ENCODE data around the gene PCA3.
"Not testable (repeated sequence)": the region's sequence is repeated elsewhere in the genome, so short reads cannot be mapped to it uniquely, and the experiment has no call there.

PCA3 gene

DNA sequence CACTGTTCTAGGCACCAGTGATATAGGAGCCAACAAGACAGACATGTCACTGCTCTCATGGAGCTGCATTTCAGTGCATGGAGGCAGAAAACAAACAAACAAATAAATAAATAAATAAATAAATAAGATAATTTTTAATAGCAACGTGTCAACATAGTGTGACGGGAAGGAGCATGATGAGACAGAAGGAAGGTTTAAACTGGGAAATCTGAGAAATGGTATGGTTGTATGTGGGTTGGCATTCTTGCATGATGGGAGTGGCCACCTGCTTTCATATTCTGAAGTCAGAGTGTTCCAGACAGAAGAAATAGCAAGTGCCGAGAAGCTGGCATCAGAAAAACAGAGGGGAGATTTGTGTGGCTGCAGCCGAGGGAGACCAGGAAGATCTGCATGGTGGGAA is at the start of gene PCA3:
Gene PCA3, plus strand, starts transcription at position 301 of the 400 bp plus-strand sequence.
- DNase-seq (ENCODE audit: low read depth), result no peak

DNA sequence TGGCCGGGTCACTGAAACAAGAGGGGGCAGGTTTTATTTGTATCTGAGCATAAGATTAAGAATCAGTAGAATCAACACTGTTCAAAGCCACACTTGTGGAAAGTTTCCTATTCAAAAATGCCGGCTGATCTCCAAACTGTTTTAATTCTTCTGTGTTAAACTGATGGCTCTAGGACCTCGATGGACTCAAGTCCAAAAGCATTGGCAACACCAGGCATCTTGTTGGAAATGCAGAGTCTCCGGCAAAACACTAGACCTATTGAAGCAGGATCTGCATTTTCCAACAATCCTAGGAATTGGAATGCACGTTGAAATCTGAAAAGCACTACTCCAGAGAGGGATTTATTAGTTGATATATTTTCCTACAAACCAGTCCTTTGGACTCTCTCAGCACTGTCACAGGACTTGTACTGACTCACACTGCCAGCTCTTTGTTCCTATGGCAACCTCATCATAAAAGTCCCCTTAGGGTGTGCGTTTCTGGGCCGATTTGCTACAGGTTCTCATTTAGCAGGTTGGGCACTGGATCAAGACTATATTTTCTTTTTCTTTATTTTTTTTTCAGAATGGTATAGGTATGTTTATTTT is 48.1 kb upstream of the PCA3 start:
- no peak for DNase-seq (ENCODE audit: low read depth)

DNA sequence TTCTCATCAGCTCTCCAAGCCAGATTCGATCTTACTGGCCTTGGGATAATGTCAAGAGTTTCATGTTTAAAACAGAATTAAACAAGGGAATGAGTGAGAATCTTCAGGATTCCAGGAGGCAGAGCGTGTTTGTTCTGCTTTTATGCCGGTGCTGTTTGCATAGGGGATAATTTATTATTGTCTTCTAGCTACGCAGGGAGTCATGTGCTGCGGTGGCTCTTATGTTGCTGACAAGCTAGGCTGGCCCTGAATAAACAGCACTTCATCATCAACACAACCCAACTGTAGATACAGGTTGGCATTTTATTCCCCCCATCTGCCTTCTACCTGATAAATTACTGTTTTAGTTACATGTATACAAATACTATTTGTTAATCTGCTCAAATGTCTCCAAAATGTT is 47.1 kb upstream of the PCA3 start:
- DNase-seq (ENCODE audit: low read depth), result no peak

DNA sequence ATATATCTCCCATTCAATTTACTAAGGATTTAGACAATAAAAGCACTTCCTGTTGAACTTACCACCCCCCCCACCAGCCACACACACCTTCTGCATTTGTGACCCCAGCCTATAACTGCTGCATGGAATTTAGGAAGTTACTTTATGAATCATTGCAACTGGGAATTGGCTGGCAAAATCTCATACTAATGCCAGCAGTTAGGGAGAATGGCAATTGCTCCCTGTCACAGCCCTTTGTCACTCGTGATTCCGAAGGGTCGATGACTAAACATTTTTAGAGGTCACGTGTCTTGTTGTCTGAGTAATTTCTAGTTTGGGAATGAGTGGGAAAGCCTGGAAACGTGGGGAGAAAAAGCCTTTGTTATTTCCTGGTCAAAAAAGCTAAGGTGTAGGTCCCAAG is 46.6 kb upstream of the PCA3 start:
- no peak for DNase-seq (ENCODE audit: low read depth)

DNA sequence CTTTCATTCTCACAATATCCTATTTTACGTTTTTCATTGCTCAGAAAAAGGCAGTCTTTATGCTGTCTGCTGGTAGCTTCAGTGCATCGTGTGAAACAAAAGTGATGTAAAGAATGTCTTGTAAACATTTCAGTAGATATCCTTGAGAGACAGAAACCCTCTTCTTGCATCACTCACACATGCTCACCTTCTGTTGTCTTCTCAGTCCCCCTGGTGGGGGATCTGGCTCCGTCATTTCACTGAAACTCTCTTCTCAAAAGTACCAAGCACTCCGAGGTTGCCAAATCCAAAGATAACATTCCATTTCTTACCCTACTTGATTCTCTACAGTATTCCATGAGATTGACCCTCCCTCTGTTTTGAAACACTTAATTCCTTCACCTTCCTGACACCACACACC is 46.1 kb upstream of the PCA3 start:
- no peak for DNase-seq (ENCODE audit: low read depth)

DNA sequence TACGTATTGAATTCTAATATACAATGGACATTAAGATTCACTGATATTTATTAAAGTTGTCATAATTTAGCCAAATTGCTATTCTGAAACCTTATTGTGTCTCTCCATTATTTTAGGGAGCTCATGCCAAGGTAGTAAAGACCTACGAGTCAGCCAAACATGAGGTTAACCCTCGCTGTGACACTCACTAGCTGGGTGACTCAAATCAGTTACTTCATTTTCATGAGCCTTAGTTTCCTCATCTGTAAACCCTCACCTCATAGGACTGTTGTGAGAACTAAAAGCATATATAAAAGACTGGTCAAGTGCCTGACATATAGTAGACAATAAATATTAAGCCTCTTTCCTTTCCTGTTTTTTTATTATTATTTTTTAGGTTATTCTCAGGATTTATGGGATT is 44.0 kb upstream of the PCA3 start:
- DNase-seq (ENCODE audit: low read depth), result no peak

DNA sequence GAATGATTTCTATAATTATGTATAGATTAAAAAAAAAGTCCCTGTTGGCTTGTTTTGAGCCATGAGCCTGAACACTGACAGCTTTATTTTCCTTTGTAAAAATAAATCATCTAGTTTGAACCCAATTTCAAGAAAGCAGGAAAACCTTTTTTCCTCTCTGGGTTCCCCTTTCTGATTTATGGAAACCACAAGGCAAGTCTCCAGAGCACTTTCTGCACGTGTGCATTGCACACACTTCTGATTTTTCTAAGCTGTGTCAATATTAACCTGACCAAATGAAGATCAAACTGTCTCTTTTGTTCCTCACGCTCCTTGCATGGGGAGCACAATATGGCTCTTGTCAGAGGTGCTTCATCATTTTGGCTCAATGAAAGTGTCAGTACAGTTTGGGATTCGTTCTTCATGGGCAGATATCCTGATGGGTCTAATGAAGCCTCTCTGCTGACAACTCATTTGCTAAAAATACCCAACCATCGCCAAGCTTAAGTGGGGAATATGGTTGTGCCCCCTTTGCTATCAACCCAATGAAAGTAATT is 39.2 kb upstream of the PCA3 start:
- DNase-seq (ENCODE audit: low read depth), result no peak

DNA sequence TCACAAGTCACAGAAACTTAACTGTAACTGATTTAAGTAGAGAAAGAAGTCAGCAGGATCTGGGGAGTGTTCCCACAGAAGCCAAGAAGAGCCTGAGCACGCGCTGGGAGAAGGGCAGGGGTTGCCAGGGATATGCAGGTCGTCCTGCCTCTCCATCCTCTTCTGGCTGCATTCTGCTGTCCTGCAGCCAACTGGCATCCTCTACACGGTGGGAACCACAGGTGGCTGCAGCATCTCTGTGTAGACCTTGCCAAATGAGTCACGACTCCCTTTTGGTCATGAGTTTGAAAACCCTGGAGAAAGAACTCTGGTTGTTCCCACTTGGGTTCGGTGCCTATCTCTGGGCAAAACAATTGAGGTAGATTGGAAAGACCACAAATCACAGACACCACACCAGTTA is 38.4 kb upstream of the PCA3 start:
- DNase-seq (ENCODE audit: low read depth), result no peak

DNA sequence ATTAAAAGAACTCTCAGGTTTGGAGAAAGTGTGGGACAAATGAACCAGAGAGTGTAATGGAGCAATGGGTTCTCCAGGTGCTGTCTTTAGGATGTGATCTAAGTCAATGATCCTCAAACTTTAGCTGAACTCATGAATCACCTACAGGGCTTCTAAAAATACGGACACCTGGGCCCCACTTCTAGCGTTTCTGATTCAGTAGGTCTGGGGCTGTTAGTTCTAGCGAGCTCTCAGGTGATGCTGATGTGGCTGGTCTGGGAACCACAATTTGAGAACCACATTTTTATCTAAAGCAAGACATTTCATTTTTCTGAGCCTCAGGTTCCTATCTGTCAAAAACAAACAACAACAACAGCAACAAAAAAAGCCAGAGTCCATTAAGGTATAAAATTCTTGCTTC is 35.1 kb upstream of the PCA3 start:
- DNase-seq (ENCODE audit: low read depth), result no peak

DNA sequence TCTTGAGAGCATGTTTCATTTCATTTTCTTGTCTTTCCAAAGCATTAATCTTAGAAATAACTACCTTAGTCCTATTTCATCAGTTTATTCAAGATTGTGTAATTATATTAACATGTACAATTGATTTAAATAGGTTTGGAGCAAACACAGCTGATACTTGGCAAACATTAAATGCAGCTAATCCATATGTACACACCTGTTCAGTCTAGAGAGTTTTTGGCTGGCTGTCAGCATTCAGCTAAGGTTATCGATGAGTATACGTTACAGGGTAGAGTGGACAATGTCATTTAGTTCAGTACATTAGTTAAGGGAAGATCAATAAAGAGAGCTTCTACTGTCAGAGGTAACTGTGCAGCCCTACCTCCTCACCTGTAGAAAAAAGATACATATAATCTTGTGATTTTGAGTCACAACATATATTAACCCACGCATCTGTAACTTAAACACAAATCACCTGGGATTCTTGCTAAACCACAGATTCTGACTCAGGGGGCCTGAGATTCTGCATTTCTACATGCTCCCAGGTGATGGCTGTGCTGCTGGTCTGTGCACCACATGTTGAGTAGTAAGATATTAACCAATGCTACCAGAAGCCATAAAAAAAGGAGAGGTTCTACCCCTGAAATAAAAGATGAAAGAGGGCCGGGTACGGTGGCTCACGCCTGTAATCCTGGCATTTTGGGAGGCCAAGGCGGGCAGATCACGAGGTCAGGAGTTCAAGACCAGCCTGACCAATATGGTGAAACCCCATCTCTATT is 34.1 kb upstream of the PCA3 start:
- DNase-seq (ENCODE audit: low read depth), result no peak

DNA sequence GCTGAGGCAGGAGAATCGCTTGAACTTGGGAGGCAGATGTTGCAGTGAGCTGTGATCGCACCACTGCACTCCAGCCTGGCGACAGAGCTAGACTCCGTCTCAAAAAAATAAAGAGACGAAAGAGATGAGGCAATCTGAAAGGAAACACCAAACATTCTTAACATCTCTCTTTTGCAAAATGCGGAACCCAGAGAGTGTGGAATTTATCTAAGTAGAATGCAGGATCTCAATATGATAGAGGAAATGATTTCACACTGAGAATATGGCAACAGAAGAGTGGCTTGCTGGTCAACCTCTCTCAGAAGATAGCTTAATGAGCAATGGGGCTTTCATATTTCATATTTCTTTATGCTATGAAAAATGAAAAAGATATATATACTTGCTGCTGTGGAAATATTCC is 33.4 kb upstream of the PCA3 start:
- no peak for DNase-seq (ENCODE audit: low read depth)

DNA sequence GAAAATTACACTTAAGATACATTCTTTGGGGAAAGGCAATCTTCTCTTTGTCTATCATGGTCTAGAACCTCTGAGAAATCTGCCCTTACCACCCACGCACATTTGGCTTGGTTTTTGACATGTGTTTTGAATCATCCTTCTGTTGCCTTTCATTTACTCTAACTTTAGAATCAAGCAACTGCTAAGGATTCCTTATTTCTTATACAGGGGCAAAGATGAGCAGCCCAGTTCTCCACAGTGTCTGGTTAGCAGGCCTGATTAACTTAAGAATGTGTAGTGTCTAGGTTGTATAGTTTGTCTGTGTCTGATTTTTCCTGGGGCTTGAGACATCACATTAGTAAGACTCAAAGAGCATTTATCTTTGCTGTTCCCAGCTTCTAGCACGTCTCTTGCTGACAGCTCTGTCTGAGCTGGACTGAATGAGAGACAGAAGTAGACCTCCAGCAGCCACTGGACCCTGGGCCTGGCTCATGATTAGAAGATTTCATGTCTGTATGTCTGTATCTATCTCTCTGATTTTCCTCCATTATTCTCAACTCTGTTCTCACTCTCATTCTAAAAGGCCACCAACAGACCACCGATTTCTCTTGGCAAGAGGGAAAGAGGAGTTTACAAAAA is 31.8 kb upstream of the PCA3 start:
- DNase-seq (ENCODE audit: low read depth), result no peak

DNA sequence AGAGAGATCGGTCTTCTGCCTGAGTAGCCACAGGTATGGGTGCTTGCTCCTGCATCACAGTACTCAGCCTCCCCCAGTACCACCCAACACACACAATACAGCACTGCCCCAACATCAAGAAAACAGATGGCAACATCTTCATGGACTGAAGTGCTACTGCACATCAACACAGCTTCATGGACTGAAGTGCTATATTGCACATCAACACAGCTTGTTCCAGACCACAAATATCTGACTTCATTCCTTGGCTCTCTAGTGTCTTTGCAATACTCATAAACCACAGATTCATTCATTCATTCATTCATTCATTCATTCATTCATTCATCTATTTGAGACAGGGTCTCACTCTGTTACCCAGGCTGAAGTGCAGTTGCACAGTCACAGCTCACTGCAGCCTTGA is 31.1 kb upstream of the PCA3 start:
- no peak for DNase-seq (ENCODE audit: low read depth)

DNA sequence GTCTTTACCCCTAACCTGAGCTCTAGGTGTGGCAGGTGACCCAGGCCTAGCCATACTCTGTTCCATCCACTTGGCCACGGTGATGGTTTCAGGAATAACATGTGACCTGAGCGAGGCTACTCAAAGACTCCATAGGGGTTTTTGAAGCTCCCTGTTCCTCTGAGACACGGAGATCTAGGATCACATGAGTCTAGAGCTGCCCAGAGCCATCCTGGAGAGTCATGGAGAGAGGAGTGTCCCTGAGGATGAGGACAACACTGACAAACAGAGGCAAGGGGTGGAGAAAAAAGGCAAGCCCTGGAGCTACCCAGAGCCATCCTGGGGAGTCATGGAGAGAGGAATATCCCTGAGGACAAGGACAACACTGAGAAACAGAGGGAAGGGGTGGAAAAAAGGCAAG is 29.5 kb upstream of the PCA3 start:
- DNase-seq (ENCODE audit: low read depth), result no peak

DNA sequence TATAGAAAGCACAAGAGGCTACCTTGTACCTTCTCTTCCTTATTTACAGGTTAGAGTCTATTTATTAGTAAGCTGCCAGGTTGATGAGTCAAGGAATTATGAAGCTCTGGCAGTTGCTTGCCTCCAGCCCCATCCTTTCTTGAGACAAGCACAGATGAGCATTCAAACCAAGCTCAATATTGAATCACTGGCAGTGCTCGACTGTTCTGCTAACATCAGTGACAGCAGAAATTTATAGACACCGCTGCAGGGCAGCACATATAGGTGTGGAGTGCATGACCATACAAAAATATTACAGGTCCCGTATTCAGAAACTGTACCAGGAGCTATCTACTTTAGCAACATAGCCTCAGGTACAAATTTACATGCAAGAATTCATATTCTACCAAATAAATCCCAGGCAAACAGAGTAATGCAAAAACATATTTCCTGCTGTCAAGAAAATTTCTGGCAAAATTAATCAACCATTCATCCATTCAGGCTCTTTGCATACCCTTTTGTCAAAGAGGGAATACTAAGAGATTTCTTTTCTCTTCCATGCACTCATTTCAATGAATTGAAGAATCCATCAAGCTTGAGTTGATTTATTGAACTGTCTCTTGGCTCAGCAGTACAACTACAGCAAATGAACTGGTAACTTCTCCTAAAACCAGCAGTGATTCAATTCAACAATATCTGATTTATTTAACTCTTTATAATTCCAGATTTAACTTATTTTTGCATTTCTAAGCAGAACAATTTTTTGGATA is 26.9 kb upstream of the PCA3 start:
- no peak for DNase-seq (ENCODE audit: low read depth)

DNA sequence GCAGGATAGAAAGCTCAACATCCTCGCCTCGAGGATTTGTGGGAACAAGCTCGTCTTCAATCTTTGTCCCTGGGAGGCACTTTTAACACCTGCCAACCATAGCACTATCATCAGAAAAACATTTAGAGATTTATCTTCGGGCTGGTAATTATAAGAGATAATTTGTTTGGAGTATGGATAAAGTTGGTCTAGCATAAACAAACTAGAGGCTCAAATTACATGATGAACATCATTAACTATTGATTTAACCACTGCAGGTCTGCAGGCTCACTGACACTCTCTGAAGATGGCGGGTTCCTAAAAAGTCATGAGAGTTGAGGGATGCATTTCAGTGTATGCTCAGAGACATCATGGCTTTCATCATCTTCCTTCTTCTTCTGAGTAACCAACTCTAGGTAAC is 25.8 kb upstream of the PCA3 start:
- no peak for DNase-seq (ENCODE audit: low read depth)

DNA sequence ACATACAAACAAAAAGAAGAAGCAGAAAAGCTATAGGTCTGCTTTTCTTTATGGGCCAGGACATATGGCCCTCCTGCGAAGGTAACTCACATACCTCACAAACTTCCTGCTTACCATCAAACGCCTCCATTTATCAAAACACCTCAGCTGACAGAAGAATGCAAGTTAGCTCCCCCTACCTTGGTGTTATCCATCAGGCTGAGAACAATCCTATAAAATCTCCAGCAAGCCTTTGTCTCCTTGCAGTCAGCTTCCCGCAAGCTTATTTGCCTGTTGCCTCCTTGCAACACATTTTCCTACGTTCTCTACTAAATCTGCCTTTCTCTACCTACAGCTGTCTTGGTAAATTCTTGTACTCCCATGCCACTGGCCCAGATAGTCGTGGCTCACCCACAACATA is 22.7 kb upstream of the PCA3 start:
- no peak for DNase-seq (ENCODE audit: low read depth)

DNA sequence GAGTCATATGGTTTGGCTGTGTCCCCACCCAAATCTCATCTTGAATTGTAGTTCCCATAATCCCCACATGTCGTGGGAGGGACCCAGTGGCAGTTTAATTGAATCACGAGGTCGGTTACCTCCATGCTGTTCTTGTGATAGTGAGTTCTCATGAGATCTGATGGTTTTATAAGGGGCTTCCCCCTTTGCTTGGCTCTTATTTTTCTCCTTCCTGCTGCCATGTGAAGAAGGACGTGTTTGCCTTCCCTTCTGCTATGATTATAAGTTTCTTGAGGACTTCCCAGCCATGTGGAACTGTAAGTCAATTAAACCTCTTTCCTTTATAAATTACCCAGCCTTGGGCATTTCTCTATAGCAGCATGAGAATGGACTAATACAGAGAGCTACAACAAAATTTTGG is 21.3 kb upstream of the PCA3 start:
- DNase-seq (ENCODE audit: low read depth), result not testable (repeated sequence)

DNA sequence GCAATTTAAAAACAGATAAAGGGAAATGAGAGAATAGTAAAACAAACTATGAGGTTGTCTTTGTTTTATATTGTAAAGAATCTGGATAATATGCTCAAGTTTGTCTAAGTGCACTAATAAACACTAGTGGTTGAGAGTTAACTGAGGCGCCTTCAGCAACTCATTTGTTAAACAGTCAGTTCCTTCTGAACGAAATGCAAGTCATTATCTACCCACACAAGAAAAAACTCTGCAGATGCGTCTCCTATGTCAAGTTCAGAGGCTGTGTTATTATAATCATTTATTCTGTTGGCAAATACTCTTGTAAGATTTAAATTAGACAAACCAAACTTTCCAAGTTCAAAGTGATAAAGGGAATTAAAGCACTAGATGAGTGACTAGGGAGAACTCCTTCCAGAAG is 20.3 kb upstream of the PCA3 start:
- no peak for DNase-seq (ENCODE audit: low read depth)

DNA sequence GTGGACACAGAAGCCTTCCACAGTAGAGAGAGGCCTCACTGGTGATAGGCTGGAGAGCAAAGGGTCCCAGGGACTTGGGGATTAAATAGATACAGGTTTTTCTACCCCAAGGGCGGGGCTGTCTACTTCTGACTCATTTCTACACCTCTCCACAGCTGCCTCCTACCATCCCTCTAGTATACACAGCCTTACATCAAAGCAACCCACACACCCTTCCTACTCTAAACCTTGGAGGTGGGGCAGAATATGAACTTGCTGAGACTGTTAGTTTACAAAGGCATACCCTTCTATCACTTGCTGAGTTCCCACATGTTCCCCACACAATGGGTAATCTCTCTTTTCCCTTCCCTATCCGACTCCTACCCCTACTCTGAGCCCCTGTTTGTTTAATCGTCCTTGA is 19.9 kb upstream of the PCA3 start:
- DNase-seq (ENCODE audit: low read depth), result no peak

DNA sequence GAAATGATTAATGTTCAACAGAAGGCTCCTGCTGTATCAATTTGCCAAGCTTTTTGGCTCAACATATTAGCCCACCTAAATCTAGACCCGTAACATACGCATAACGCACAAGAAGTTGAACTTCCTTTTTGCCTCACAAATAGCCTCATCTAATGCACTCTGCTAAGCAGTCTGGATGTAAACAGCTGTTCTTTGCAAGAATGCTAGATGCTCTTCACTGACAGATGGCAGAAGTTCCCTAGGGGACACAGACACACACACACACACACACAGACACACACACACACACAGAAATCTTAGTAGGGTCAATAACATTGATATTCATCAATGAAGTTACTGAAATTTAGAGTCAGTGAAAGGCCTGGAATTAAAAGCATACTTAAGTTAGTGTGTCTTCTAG is 13.2 kb upstream of the PCA3 start:
- DNase-seq (ENCODE audit: low read depth), result no peak

DNA sequence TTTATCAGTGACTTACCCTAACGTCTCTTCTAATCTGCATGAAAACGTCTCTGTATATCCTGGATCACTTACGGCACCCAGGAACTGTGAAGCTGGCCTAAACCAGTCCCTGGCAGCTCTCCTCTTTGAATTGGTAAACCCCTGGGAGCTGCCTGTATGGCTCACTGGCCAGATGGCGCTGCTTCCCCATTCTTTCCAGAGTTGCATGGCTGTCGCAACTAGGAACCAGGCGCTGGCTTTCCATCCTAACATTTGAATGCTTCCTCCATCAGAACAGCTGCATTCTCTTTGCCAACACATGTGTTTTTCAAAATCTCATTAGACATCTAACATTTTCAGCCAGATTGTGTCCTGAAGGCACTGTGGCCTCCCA is 8.0 kb upstream of the PCA3 start:
- DNase-seq (ENCODE audit: low read depth), result no peak
